Right ventricle myocardium inferior (tissue), 1 donor: ENCODE data around the gene ZFP37. TPM values are rescaled to one million over a fixed set of nuclear protein-coding genes. Genes with fewer than 3 reads are reported as not detected.

Source experiments
- ATAC-seq: fragments of 200-7000 bp; cut with Tn5 transposase; one replicate; pipeline ENCODE4 v1.9.1; 2020; ENCODE audit warnings: mild to moderate bottlenecking, moderate library complexity
- DNase-seq: peaks from one replicate; pipeline ENCODE4 v3.0.0; 2021; ENCODE audit errors: missing footprints
- intact Hi-C: fragments of 100-400 bp; cut with DNase I; formaldehyde crosslinking; loops from one replicate; pipeline ENCODE4 v1.11.0; 2022
- total RNA-seq: library from RNA; stranded (reverse); fragmentation: NEBNext Ultra II Directional; extraction: Animal tissue kit (Norgen Biotek cat#: 25700); gene quantifications from one replicate; pipeline ENCODE4 v1.2.1, GENCODE V29; 2021
- donor health status: DM: no; HTN: yes; CAD: no; lungs with severe emphysema.

ZFP37 gene
- total RNA-seq, 1 donor from 2014 or later, result 1.1 TPM

- ATAC-seq, result no peak
- intact Hi-C loops, result no loop called here
- no peak for DNase-seq
Observed at GRCh38 chr9:112997236-112997941, 59.1 kb downstream of the ZFP37 start.

Other genes starting within 250 kb of the ZFP37 start
- not detected for gene SLC46A2, start 165.8 kb downstream of the ZFP37 start, total RNA-seq
- gene ZNF883, start 44.5 kb downstream of the ZFP37 start, total RNA-seq, result 4.8 TPM
- gene SLC31A2, start 94.3 kb upstream of the ZFP37 start, total RNA-seq, result 14.6 TPM
- 19.4 TPM for gene FKBP15, start 164.6 kb upstream of the ZFP37 start, total RNA-seq
- gene SLC31A1, start 164.8 kb upstream of the ZFP37 start, total RNA-seq, result 12.0 TPM
- 38.3 TPM for gene CDC26, start 218.8 kb upstream of the ZFP37 start, total RNA-seq
- 11.0 TPM for gene PRPF4, start 218.9 kb upstream of the ZFP37 start, total RNA-seq
- gene RNF183, start 246.7 kb upstream of the ZFP37 start, total RNA-seq, result not detected